PFSK-1 (cell line): ENCODE measurements around the gene PDGFRB.

Source experiments
- FOXP2 ChIP-seq: optimal IDR thresholded peaks from 2 replicates; pipeline ENCODE3; 2011; ENCODE audit warnings: borderline replicate concordance, control low read depth, inconsistent platforms; ENCODE audit not compliant: insufficient read depth; ENCODE audit errors: extremely low read length, extremely low read depth
- POLR2AphosphoS5 ChIP-seq: IDR thresholded peaks from 2 replicates; pipeline ENCODE4 v1.6.1; 2012; ENCODE audit warnings: low read depth, mild to moderate bottlenecking, control low read depth, low read length, moderate library complexity
- SIN3A ChIP-seq: IDR thresholded peaks from 2 replicates; pipeline ENCODE4 v1.6.1; 2012; ENCODE audit warnings: mild to moderate bottlenecking, low read length, moderate library complexity, borderline replicate concordance; ENCODE audit not compliant: insufficient read depth
- TAF1 ChIP-seq: IDR thresholded peaks from 2 replicates; pipeline ENCODE4 v1.6.1; 2012; ENCODE audit warnings: low read length, control low read depth, borderline replicate concordance; ENCODE audit not compliant: insufficient read depth
- TF ChIP-seq, protein P1 (sequence below), 2 experiments: IDR thresholded peaks; 2 replicates each; pipeline versions ENCODE4 v1.6.1 to v1.8.0; 2011 to 2012; ENCODE audit warnings: low read depth in 2 of 2, low read length in 2 of 2, control low read depth in 1 of 2, inconsistent platforms in 1 of 2, mild to moderate bottlenecking in 1 of 2, moderate library complexity in 1 of 2; ENCODE audit not compliant: insufficient read depth in 1 of 2

Gene PDGFRB

DNA sequence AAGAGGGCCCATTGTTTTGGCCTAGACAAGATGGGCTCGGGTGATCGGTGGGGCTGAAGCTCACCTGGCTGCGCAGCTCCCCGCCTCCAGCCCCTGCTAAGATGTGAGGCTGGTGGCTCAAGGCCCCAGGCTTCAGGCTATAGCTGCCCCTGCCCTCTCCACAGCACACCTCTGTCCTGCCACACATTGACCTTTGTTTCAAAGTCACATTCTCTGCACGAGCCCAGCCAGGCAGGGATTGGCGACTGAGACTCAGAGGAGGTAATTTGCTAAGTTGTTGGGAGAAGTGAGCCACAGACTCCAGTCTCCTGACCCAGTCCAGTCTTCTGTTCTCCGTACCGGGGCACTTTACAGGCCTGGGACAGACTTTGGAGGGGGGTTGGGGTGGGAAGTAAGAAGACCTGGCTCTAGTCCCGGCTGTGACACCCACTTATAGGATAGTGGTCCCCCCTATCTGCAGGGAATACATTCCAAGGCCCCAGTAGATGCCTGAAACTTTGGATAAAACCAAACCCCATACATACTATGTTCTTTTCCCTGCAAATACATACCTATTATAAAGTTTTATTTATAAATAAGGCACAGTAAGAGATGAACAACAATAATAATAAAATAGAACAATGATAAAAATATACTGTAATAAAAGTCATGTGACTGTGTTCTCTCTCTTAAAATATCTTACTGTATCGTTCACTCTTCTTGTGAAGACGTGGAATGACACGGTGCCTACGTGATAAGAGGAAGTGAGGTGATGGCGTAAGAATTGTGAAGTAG is 13.3 kb downstream of the PDGFRB start:
- TF ChIP-seq FOXP2 = no peak
- TF ChIP-seq SIN3A = no peak
- TF ChIP-seq, protein P1, sequence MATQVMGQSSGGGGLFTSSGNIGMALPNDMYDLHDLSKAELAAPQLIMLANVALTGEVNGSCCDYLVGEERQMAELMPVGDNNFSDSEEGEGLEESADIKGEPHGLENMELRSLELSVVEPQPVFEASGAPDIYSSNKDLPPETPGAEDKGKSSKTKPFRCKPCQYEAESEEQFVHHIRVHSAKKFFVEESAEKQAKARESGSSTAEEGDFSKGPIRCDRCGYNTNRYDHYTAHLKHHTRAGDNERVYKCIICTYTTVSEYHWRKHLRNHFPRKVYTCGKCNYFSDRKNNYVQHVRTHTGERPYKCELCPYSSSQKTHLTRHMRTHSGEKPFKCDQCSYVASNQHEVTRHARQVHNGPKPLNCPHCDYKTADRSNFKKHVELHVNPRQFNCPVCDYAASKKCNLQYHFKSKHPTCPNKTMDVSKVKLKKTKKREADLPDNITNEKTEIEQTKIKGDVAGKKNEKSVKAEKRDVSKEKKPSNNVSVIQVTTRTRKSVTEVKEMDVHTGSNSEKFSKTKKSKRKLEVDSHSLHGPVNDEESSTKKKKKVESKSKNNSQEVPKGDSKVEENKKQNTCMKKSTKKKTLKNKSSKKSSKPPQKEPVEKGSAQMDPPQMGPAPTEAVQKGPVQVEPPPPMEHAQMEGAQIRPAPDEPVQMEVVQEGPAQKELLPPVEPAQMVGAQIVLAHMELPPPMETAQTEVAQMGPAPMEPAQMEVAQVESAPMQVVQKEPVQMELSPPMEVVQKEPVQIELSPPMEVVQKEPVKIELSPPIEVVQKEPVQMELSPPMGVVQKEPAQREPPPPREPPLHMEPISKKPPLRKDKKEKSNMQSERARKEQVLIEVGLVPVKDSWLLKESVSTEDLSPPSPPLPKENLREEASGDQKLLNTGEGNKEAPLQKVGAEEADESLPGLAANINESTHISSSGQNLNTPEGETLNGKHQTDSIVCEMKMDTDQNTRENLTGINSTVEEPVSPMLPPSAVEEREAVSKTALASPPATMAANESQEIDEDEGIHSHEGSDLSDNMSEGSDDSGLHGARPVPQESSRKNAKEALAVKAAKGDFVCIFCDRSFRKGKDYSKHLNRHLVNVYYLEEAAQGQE (IDR thresholded peaks at IDR 0.05; ENCODE audit: insufficient read depth in 1 of 2, low read depth in 2 of 2, low read length in 2 of 2) = no peak
- TF ChIP-seq TAF1 = no peak
- TF ChIP-seq POLR2AphosphoS5 = no peak

DNA sequence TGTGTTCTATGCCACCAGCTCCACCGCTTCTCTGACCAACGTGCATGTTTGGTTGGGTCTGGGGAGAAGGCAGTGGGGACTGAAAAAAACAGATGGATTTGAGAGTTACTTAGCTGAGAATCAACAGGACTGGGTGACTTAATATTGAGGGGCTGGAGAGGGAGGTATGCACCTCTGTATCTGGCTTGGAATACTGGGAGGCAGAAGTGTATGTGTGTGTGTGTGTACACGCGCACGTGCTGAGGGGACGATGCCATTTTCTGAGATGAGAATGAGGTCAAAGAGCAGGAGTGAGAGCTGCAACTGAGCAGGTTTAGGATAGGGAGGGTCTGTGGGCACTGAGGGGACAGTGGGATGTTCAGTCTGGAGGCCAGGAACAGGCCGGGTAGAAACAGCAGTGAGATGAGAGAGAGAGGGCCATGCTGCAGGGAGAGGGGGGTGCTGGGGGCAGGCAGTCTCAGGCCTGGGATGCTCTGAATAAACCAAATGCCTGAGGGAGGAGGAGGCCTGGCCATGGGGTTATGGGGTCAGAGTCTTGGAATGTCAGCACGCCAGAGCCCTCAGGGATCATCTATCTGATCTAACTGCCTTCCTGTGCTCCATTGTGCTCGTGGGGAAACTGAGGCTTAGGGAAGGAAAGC is 14.0 kb downstream of the PDGFRB start:
- TF ChIP-seq, protein P1 (IDR thresholded peaks at IDR 0.05; ENCODE audit: insufficient read depth in 1 of 2, low read depth in 2 of 2, low read length in 2 of 2) = no peak
- no peak for TF ChIP-seq FOXP2
- TF ChIP-seq SIN3A = no peak; the same call in 1 of the 2 replicates
- no peak for TF ChIP-seq POLR2AphosphoS5
- no peak for TF ChIP-seq TAF1

DNA sequence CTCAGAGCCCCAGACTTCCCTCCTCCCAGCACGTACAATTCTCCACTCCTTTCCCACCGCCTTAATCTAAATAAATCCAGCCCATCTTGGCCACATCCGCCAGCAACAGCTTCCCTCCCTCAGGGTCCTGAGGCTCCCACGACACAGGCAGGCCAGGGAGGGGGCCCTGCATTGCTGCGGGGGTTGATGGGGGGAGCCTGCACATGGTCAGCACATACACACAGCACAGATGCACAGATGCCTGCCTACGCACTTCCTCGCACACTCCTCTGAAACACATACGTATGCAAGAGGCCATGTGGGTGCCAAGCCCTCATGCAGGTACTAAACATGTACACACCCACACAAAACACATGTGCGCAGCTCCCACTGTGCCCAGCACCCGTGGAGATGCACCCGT is 14.8 kb downstream of the PDGFRB start:
- TF ChIP-seq, protein P1 (IDR thresholded peaks at IDR 0.05; ENCODE audit: insufficient read depth in 1 of 2, low read depth in 2 of 2, low read length in 2 of 2) = 0 out of 4 replicates have a peak, but pooled peaks of 1 of the 2 experiments have one; percentile 28
- TF ChIP-seq SIN3A = no peak

DNA sequence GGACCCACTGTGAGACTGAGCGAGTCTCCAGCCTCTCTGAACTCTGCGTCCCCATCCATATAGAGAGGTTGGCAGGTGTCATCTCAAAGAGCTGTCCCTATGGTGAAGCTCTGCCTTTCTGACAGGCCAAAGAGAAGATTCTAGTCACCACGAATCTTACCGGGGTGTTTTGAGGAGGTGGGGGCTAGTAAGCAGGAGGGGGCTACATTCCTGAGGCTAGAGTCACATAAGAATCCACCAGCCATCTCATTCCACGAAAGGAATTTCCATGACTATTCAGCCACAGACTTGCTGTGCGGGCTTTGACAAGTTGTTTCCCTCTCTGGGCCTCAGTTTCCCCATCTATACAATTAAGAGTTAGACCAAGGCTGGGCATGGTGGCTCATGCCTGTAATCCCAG is 16.3 kb downstream of the PDGFRB start:
- TF ChIP-seq POLR2AphosphoS5 (no peak), TAF1 (no peak), FOXP2 (no peak), SIN3A (no peak)
- TF ChIP-seq, protein P1 (IDR thresholded peaks at IDR 0.05; ENCODE audit: insufficient read depth in 1 of 2, low read depth in 2 of 2, low read length in 2 of 2) = no peak
